ENCODE data around the gene PRKAG2.
"Not testable (repeated sequence)": the region's sequence is repeated elsewhere in the genome, so short reads cannot be mapped to it uniquely, and the experiment has no call there.

The PRKAG2 gene

DNA sequence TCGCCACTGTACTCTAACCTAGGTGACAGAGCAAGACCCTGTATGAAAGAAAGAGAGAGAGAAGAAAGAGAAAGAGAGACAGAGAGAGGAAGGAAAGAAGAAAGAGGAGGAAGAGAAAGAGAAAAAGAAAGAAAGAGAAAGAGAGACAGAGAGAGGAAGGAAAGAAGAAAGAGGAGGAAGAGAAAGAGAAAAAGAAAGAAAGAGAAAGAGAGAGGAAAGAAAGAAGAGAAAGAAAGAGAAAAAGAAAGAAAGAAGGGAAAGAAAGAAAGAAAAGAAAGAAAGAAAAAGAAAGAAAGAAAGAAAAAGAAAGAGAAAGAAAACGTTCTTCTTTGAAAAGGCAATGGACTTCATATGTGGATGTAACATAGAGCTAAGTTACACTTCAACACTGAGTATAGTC is 340.7 kb downstream of the PRKAG2 start:
- DNase-seq: not testable (repeated sequence)

DNA sequence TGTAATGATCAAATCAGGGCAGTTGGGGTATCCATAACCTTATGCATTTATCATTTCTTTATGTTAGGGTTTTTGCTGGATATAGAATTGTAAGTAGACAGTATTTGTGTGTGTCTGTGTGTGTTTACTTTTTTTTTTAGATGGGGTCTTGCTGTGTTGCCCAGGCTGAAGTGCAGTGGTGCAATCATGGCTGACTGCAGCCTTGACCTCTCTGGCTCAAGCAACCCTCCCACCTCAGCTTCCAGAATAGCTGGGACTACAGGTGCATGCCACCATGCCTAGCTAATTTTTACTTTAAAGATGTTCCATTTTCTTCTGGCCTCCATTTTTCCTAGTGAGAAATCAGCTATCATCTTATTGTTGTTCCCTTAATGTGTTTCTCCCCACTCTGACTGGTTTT is 347.1 kb downstream of the PRKAG2 start:
- DNase-seq: no peak

DNA sequence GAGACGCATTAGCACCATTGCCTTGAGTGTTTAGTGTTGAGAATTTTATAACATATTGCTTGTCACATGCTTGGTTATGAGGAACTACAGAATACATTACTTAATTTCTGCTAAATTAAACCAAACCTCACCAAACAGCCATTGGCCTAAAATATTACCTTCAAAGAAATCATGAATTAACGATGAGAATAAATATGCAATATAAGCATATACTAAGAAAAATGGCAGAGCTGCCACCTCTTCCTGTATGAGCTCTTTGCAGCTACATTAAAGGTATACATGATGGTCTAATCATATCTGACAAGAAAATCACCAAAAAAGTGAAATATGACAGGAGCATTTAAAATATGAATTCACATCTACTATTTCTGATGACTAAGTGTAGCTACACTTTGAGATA is 352.1 kb downstream of the PRKAG2 start:
- DNase-seq: no peak

DNA sequence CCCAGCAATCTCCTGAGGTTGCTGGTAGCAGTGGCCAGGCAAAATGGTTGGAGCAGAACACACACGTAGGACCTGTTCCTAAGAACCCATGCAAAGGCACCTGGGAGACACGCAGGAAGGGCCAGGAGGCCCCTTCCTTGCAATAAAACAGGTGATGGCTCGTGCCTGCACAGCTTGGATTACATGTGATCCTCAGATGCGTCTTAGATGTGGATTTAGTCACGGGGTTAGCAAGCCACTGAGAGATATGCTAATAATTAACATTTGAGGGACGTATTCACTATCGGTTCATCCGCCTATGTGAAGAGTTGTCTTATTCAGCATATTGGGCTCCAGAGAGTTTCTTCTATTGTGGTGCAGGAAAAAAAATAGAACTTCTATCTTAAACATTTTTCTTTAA is 352.6 kb downstream of the PRKAG2 start:
- no peak for DNase-seq

DNA sequence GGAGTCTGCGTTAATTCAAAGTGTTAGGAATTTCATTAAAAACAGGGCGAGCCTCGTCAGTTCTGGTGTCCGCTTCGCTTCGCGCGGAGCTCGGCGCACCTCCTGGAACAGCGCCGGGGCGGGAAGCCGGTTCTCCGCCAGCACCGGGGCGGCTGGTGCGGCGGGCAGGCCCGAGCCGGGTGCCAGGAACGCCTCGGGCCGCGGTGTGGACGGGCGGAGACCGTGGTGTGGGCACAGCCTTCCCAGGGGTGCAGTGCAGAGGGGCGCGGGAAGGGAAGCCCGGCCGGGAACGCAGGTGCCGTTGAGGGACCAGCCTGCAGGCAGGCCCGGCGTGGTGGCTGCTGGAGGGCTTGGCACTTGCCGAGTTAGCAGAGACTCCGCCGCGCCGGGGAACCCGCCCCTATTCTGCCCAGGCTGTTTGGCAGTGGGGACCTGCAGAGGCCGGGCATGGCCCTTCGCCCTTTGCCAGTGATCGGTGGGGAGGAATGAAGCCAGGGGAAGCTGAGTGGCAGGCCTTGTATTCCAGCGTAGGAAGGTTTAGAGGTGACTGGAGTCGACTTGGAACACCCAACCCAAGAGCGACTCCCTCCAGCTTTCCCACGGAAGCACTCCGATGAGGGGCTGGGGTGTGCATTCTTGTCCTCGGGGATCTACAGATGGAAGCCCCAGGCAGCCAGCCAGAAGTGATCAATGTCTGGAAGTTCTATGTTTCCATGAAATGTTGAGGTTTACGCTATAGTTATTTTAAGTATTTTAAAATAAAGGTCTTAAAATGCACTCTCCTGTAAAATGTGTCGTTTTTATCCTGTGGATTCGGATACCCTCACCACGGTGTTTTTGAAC is 356.3 kb downstream of the PRKAG2 start:
- DNase-seq: peak in 2 of 3 experiments; percentile 91 to 93

DNA sequence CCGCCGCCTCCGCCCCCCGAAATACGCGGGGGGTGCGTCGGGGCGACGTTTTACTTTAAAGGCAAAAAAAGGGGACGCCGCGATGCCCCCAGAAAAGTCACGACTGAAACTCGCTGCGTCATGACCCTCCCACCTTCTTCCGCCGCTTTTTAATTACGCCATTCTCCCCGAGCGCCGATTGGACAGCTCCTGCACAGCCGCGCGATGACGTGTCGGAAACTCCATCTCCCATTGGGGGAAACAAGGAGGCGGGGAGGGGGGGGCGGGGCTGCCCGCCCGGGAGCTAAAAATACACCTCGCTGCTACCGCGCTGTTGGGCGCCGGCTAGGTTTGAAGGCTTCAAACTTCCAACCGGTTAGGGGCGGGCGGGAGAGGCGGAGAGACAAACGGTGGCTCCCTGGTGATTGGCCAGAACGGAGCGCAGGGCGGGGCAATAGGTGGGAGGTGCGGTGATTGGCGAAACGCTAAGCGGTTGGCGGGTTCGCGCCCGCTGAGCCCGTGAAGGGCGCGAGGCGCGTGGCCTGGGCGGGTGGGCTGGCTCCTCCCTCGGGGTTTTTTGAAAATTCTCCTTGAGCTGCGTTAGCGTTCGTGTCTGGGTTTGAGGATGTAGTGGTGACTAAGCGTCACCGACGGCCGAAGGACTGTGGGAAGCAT is 357.0 kb downstream of the PRKAG2 start, which contains the start of gene RHEB:
TSS of gene RHEB (minus strand) at position 131 of the 654 bp plus-strand sequence. CDS start 384 bp downstream, outside the sequence.
- peak; percentile 99 to 100 (median 100) for DNase-seq

DNA sequence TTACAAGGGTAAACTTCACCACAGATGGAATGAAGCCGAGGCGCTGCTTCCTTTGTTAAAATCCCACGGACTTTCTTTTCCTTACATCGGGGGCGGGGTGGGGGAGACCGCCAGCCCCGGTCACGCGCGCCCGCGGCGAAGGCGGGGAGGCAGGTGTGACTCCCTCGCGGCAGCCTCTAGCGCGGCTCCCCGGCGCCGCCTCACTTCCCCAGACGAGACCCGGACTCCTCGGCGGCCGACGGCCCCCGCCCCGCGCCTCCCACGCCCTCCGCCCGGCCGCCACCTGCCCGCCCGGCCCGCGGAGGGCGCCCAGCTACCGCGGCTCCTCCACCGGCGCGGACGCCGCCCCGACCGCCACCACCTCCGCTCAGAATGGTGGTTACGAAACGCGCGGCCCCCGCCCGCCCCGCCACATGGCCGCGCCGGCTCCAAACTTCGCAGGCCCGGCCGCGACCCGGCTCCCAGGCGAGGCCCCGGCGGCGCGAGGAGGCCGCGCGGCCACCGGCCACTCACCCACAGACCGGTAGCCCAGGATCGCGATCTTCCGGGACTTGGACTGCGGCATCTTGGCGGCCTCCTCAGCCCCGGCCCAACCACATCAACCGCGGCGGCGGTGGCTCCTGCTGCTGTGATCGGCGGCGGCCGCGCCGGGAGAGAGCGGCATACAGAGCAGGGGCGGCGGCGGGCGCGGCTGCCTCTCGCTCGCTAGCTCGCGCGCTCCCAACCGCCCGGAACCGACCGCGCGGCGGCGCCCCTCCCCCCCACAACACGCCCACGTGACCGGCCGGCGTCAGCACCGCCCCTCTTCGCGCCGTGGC is 357.8 kb downstream of the PRKAG2 start:
- DNase-seq: peak; percentile 35 to 80 (median 75)

DNA sequence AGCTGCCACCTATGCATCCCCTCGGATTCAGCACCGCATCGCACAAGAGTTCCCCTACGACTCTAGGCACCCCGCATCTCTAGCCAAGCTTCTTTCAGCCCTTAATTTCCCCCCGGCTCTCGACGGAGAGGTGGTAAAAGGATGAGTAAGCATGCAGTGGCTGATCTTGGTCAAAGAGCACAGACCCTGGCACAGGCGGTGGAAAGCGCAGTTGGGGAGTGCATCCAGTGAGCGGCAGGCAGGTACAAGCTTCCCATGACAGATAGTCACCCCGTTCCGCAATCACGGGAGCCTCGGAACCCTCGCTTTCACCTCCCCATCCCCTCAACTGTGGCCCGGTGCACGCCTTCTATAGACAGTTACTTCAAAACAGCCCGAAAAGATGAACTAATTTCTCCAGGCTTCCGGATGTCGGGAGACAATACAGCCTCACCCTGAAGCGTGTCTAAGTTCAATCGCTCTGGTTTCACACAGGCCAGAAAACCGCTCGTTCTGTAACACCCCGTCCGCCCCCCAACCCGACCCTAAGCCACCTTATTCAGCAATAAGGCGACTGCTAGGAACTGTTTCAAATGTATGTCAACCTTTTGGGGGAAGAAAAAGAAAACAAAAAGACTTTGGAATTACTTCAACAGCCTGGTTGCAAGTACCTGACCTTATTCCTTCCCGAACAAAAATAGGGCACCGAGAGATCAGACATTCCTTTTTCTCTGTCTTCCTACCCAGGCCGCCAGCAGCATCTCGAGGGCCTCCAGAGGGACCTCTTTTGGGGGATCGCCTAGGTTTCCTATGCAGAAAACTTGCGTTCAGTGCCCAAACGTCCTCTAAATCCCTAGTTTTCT is 358.6 kb downstream of the PRKAG2 start:
- DNase-seq: peak; percentile 33 to 73 (median 61)

DNA sequence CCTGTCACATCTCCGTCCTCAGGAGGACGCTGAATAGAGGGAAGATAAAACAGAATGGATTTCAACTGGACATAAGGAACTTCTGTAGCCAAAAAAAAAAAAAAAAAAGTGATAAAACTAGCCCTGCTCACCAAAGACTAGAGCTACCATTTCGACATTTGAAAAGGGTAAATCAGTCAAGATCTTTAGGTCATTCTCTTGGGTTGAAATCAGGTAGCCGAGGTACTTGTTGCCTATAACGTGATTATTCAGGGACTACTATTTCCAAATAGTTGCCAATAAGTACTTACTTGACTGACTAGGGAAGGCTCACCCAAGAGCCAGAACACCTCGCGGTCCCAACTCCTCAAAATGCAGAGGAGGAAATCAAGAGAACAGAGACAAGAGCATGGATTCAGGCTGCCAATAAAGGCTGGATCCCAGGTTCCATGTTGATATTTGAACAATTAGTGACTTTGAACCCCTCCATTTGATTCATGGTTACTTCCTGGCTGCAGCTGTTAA is 359.3 kb downstream of the PRKAG2 start:
- no peak for DNase-seq

DNA sequence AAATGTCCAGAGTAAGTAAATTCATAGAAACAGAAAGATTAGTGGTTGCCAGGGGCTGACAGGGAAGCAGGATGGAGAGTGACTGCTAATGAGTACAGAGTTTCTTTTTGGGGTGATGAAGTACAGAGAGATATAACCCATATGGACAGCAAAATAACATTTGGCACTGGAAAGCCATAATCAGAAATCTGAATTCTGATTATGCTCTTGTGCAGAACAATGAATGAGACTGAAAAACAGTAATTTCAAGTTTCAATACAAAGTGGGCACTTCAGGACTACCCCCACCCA is 361.7 kb downstream of the PRKAG2 start:
- DNase-seq: no peak

DNA sequence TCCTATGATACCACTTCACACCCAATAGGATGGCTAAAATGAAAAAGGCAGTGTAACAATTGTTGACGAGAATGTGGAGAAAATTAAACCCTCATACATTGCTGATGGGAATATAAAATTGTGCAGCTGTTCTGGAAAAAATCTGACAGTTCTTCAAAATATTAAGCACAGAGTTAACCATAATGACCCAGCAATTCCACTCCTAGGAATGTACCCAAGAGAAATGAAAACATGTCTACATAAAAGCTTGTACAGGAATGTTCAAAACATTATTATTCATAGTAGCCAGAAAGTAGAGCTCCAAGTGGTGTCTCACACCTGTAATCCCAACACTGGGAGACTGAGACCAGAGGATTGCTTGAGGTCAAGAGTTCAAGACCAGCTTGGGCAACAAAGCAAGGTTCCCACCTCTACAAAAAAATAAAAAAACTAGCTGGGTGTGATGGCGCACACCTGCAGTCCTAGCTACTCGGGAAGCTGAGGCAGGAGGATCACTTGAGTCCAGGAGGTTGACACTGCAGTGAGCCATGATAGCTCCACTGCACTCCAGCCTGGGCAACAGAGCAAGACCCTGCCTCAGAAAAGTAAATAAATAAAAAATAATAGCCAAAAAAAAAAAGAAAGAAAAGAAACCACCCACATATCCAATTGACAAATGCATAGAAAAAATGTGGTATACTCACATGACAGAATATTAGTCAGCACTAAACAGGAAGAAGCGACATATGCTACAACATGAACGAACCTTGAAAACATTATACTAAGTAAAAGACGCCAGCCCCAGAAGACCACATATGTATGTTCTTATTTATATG is 362.2 kb downstream of the PRKAG2 start:
- no peak for DNase-seq

DNA sequence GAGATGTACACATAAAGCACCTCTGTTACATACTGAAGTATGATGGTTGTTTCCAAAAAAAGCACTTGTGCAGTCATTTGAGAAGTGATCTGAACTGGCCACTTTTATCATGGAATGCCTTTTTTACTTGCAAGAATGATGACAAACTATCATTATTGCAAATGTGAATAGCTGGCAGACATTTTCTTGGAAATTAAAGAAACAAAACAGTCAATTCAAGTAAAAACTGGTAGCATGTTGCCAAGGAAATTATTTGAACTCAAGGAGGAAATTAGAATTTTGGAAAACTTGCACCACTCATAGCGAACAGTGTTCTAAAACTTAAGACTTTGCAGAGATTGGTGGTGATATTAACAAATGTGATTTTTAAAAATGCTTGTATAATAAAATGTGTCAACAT is 363.8 kb downstream of the PRKAG2 start:
- DNase-seq: no peak

DNA sequence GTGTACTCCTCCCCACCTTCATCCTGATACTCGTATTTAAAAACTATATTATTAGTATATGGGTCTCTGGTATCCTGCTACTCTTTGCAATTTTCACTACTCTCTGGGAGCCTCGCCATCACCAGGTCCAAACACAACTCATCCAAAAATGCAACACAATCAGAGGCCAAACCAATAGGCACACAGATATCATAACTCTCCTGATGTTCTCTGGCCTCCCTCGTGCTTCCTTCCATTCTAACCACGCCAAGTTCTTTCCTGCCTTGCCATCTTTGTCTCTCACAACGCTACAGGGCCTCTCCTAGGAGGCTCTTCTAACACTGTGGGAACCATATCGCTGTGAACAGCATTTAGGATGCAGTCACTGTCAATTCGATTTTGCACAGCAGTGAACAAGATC is 364.6 kb downstream of the PRKAG2 start:
- DNase-seq: no peak

DNA sequence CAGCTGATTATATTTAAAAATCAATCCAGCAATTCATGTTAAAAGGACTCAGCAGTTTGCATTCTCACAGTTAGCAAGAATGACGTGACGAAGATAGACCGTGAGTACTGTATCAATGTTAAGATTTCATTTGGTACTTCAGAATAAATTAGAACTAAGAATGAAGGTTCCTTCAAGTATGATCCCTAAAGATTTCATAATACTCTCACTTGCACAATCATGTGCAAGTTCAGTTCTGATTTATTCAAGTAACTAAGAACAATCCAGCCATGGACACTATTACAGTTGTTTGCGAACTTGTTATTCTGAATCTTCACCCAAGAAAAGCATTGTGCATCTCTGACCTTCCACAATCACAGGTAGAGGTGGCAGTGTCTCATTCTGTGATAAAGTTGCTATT is 365.0 kb downstream of the PRKAG2 start:
- no peak for DNase-seq

DNA sequence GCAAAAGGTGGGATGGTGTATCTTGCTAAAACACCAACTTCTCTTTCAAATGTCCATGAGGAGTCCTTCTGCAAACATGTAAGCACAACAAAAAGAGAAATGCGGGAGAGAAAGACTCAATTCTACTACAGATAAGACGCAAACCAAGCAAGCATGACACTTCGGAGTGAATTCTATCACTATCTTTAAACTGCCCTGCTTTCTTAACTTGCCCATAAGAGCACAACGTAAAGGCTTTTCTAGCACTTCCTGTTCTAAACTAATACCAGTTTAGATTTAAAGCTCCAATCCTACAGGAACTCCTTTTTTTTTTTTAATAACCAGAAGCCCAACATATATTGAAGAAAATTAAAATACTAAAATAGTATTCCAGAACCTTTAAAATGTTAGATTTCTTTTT is 365.6 kb downstream of the PRKAG2 start:
- no peak for DNase-seq

DNA sequence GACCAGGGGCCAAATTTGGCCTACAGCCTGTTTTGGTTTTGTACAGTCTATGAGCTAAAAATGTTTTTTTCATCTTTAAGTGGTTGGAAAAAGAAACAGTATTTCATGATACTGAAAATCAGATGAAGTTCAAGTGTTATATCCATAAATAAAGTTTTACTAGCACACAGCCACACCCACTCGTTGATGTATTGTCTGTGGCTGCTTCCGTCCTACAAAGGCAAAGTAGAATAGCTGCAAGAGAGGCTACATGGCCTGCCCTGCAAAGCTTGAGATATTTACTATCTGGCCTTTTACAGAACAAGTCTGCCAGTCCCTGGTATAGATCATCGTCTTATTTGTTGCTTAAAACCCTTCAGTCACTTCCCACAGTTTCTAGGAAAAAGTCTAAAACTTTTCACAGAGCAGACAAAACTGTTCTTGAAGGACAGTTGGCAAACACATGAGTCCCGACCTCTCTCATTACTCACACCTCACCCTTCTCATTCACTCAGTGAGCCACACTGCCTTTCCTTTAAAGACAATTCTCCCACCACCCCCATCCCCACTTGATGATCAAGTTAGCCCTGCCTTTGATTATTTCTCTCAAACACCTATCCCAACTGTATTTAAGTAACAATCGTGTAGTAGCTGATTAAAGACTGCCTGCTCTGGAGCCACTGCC is 367.1 kb downstream of the PRKAG2 start:
- no peak for DNase-seq

DNA sequence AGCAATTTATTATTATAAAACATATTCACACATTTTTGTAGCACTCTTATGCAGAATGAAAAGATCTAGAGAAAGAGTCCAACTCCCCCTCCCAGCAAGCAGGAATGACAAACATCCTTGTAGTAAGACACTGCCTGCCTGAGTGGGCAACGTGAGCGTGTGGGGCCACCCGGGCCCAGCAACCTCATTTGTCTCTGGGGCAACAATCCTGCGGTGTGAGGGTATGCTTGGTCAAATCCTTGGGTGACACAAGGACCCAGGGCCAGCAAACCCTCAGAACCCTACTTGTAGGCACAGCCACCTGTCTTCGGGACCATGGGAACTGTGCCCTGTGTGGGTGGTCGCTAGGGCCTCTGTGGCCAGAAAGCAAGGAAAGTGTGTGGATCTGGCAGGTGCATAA is 367.9 kb downstream of the PRKAG2 start:
- no peak for DNase-seq

DNA sequence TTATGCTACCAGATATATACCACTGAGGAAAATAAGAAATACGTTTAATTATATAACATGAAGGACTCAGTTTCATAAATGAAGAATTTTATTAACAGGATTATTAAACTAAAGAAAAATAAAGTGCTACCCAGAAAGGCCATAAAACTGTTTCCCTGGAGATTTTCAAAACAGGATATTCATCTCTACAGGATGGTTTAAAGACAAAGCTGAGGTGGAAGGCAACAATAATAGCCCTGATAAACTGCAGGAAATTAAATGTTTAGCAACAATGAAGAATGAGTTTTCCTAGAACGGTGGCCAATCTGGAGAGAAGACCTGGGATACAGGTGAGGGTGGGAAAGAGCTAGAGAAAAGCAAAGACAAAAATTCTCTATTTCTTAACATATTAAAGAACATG is 369.1 kb downstream of the PRKAG2 start:
- no peak for DNase-seq

DNA sequence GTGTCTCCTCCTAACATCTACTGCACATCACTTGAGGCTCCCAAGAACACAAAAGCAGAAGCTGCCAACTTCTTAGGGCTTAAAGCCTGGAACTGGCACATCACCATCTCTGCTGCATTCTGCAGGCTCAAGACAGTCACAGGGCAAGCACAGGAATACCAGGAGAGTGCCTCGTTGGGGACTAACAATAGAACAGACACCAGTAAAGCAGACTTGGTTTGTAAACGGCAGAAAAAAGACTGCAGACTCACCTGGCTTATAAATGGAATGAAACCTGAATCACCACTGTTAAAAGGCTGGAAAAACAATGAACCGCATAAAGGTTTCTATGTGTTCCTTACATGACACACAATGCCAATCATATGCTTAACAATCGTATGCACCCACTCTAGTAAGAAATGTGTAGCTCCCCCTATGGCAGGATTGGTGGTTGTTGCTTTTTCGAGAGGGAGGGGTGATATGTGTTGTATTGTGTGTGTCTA is 370.0 kb downstream of the PRKAG2 start:
- DNase-seq: peak in 2 of 3 experiments; percentile 5 to 30
